SU-DHL-6 (cell line): Measurements from ENCODE around the gene VPS52.

ENCODE experiments used
- H2AFZ ChIP-seq: fragments of 200-600 bp; sonication (generic); 2 replicates; pipeline ENCODE4 v1.6.1; 2014; ENCODE audit warnings: low read depth, mild to moderate bottlenecking, moderate library complexity, mixed read lengths, antibody characterized with exemption, low read length; ENCODE audit not compliant: severe bottlenecking
- H3F3A ChIP-seq: fragments of 200-600 bp; shearing (Covaris generic); 2 replicates; pipeline ENCODE4 v1.6.0; 2016; ENCODE audit warnings: antibody characterized with exemption, mild to moderate bottlenecking; ENCODE audit not compliant: insufficient read depth
- H3K27ac ChIP-seq: fragments of 200-600 bp; sonication (generic); 2 replicates; pipeline ENCODE4 v1.5.1; 2016; ENCODE audit warnings: low read depth, mild to moderate bottlenecking, low read length, moderate library complexity, mixed read lengths
- H3K27me3 ChIP-seq: fragments of 200-600 bp; sonication (generic), shearing (Covaris generic); 2 replicates; pipeline ENCODE4 v1.6.0; 2014; ENCODE audit warnings: mild to moderate bottlenecking, low read length
- H3K36me3 ChIP-seq: fragments of 200-600 bp; sonication (generic); 2 replicates; pipeline ENCODE4 v1.6.1; 2014; ENCODE audit warnings: mild to moderate bottlenecking, low read length, mixed read lengths
- H3K4me2 ChIP-seq: fragments of 300-600, 200-600 bp; shearing (Covaris generic), sonication (generic); 2 replicates; pipeline ENCODE4 v1.6.0; 2014; ENCODE audit warnings: low read length, low read depth, mild to moderate bottlenecking; ENCODE audit not compliant: poor library complexity, severe bottlenecking
- H3K4me3 ChIP-seq: fragments of 200-600 bp; sonication (generic); 2 replicates; pipeline ENCODE4 v1.5.1; 2014; ENCODE audit warnings: antibody characterized with exemption, low read length, mild to moderate bottlenecking, mixed read lengths; ENCODE audit not compliant: insufficient read depth, poor library complexity, severe bottlenecking
- H3K79me2 ChIP-seq: fragments of 200-600 bp; sonication (generic); 2 replicates; pipeline ENCODE4 v1.6.1; 2014; ENCODE audit warnings: mild to moderate bottlenecking, low read length, moderate library complexity; ENCODE audit not compliant: insufficient read depth
- H3K9ac ChIP-seq: fragments of 200-600 bp; sonication (generic); 2 replicates; pipeline ENCODE4 v1.7.0; 2014; ENCODE audit warnings: mild to moderate bottlenecking, low read length
- H3K9me2 ChIP-seq: fragments of 200-600 bp; sonication (generic); replicated peaks from 2 replicates; pipeline ENCODE4 v1.6.1; 2014; ENCODE audit warnings: low read length; ENCODE audit not compliant: insufficient read depth
- H3K9me3 ChIP-seq: fragments of 200-600 bp; sonication (generic); 2 replicates; pipeline ENCODE4 v1.6.1; 2014; ENCODE audit warnings: low read length, mixed read lengths; ENCODE audit not compliant: insufficient read depth
- H4K20me1 ChIP-seq: fragments of 200-600 bp; sonication (generic); 2 replicates; pipeline ENCODE4 v1.6.1; 2014; ENCODE audit warnings: low read depth, mild to moderate bottlenecking, antibody characterized with exemption, low read length, moderate library complexity, mixed read lengths
- CTCF ChIP-seq: fragments of 200-600 bp; sonication (generic); IDR thresholded peaks from one replicate; pipeline ENCODE4 v1.5.1; 2017; ENCODE audit warnings: antibody characterized with exemption, mild to moderate bottlenecking, low read length, moderate library complexity; ENCODE audit not compliant: insufficient read depth, poor library complexity, severe bottlenecking
- EZH2phosphoT487 ChIP-seq: fragments of 200-600 bp; sonication (generic), shearing (Covaris generic); conservative IDR thresholded peaks from 2 replicates; pipeline ENCODE4 v1.6.1; 2018; ENCODE audit warnings: mild to moderate bottlenecking, antibody characterized with exemption, low read length, moderate library complexity, mixed read lengths

The VPS52 gene

GRCh38 chr6:33305052-33305451, 33.4 kb upstream of the VPS52 start:
- H3K4me2 ChIP-seq = no peak overlapping the region

GRCh38 chr6:33304216-33304615, 32.5 kb upstream of the VPS52 start:
- Histone ChIP-seq H3K9me3 (no peaks in the 10 kb centered on the region), H3K79me2 (peaks cover 53% of the 10 kb centered on the region), H3K27ac (no peak overlapping the region), H3K36me3 (peaks cover 11% of the 10 kb centered on the region; the same call in 1 of the 2 replicates), H3F3A (peaks cover 29% of the 10 kb centered on the region), H3K4me2 (no peak overlapping the region), H4K20me1 (no peaks in the 10 kb centered on the region), H3K9ac (no peak overlapping the region), H3K4me3 (no peak overlapping the region), H2AFZ (no peak overlapping the region), H3K27me3 (no peaks in the 10 kb centered on the region), H3K9me2 (no peaks in the 10 kb centered on the region)
- TF ChIP-seq CTCF (no peak), EZH2phosphoT487 (no peak)

More at GRCh38 chr6:33305052-33305451, 33.4 kb upstream of the VPS52 start:
- Histone ChIP-seq H3K9me3 (no peaks in the 10 kb centered on the region), H3F3A (peaks cover 24% of the 10 kb centered on the region), H3K27me3 (no peaks in the 10 kb centered on the region), H4K20me1 (no peaks in the 10 kb centered on the region), H3K9me2 (no peaks in the 10 kb centered on the region), H3K4me3 (no peak overlapping the region), H3K9ac (no peak overlapping the region), H3K27ac (no peak overlapping the region), H3K36me3 (peaks cover 11% of the 10 kb centered on the region; the same call in 1 of the 2 replicates), H3K79me2 (peaks cover 52% of the 10 kb centered on the region), H2AFZ (no peak overlapping the region)
- no peak for TF ChIP-seq CTCF
- no peak for TF ChIP-seq EZH2phosphoT487

- H3K4me3 ChIP-seq = no peak overlapping the region
- no peak overlapping the region for H2AFZ ChIP-seq
- peaks cover 31% of the 10 kb centered on the region for H3F3A ChIP-seq
- no peak overlapping the region for H3K9ac ChIP-seq
- H3K79me2 ChIP-seq = peaks cover 40% of the 10 kb centered on the region
- TF ChIP-seq EZH2phosphoT487 (no peak), CTCF (no peak)
- no peak overlapping the region for H3K4me2 ChIP-seq
- peaks cover 9% of the 10 kb centered on the region; the same call in 1 of the 2 replicates for H3K36me3 ChIP-seq
- H4K20me1 ChIP-seq = no peaks in the 10 kb centered on the region
- no peak overlapping the region for H3K27ac ChIP-seq
- H3K27me3 ChIP-seq = no peaks in the 10 kb centered on the region
- no peaks in the 10 kb centered on the region for H3K9me2 ChIP-seq
- H3K9me3 ChIP-seq = no peaks in the 10 kb centered on the region
Measured at GRCh38 chr6:33301877-33302276, 30.2 kb upstream of the VPS52 start.
